ENCODE data around the gene PFDN1. TPM values are rescaled to one million over a fixed set of nuclear protein-coding genes. Genes with fewer than 3 reads are reported as not detected.

Gene PFDN1
- total and polyA plus RNA-seq, 10 donors, result 38.0 to 82.1 (median 61.6) TPM

GRCh38 chr5:140216478-140217074 is 86.3 kb downstream of the PFDN1 start:
- no peak for DNase-seq
- peaks cover 0 to 60% (median 8%) of the 10 kb centered on the region in 6 donors for H3K4me1 ChIP-seq

GRCh38 chr5:140215276-140215675 is 87.6 kb downstream of the PFDN1 start:
- Histone ChIP-seq H3K4me3 (no peak overlapping the region), H3K36me3 (peaks cover 0 to 12% (median 0%) of the 10 kb centered on the region in 6 donors), H3K27me3 (replicated peaks in 1 of 7) (no peaks in the 10 kb centered on the region), H3K9me3 (no peaks in the 10 kb centered on the region), H3K4me1 (peaks cover 0 to 47% (median 7%) of the 10 kb centered on the region in 6 donors), H3K27ac (no peak overlapping the region)
- intact Hi-C loops (cut with DNase I; ENCODE audit: low total_unique reads), result no loop called here
- no peak for DNase-seq
- WGBS, 5 donors, result 85 to 97% (median 87%) methylated on average over 1 of the region's 1 CpG
- TF ChIP-seq POLR2AphosphoS5 (IDR thresholded peaks at IDR 0.05), result no peak
- TF ChIP-seq POLR2A (IDR thresholded peaks at IDR 0.05), result no peak
- TF ChIP-seq CTCF (IDR thresholded peaks at IDR 0.05 in 8 of 11, conservative IDR thresholded peaks at IDR 0.05 in 3 of 11), result no peak

More at GRCh38 chr5:140216478-140217074, 86.3 kb downstream of the PFDN1 start:
- H3K27ac ChIP-seq, result no peak overlapping the region
- H3K27me3 ChIP-seq (replicated peaks in 1 of 7), result no peaks in the 10 kb centered on the region
- no peak overlapping the region for H3K4me3 ChIP-seq
- intact Hi-C loops (cut with DNase I; ENCODE audit: low total_unique reads), result no loop called here
- no peaks in the 10 kb centered on the region for H3K9me3 ChIP-seq
- H3K36me3 ChIP-seq, result peaks cover 0 to 7% (median 0%) of the 10 kb centered on the region in 6 donors
- TF ChIP-seq POLR2A (IDR thresholded peaks at IDR 0.05) (no peak), CTCF (IDR thresholded peaks at IDR 0.05 in 8 of 11, conservative IDR thresholded peaks at IDR 0.05 in 3 of 11) (no peak), POLR2AphosphoS5 (IDR thresholded peaks at IDR 0.05) (no peak)
- WGBS, 5 donors, result 56 to 78% (median 74%) methylated on average over 5 of the region's 5 CpGs

- peaks cover 0 to 14% (median 0%) of the 10 kb centered on the region in 6 donors for H3K36me3 ChIP-seq
- H3K27me3 ChIP-seq (replicated peaks in 1 of 7), result no peaks in the 10 kb centered on the region
- intact Hi-C loops (cut with DNase I; ENCODE audit: low total_unique reads), result no loop called here
- DNase-seq, result no peak
- no peaks in the 10 kb centered on the region for H3K9me3 ChIP-seq
- H3K4me1 ChIP-seq, result peaks cover 0 to 43% (median 5%) of the 10 kb centered on the region in 6 donors
- no peak overlapping the region for H3K4me3 ChIP-seq
- TF ChIP-seq CTCF (IDR thresholded peaks at IDR 0.05 in 8 of 11, conservative IDR thresholded peaks at IDR 0.05 in 3 of 11) (no peak), POLR2AphosphoS5 (IDR thresholded peaks at IDR 0.05) (peak in 1 of 3 donors; percentile 50)
- no peak overlapping the region for H3K27ac ChIP-seq
- 52 to 64% (median 59%) methylated on average over 4 of the region's 4 CpGs for WGBS, 5 donors
Measured at GRCh38 chr5:140214831-140215230, 88.1 kb downstream of the PFDN1 start.

GRCh38 chr5:140213370-140213983 is 89.4 kb downstream of the PFDN1 start:
- no peak for DNase-seq
- H3K4me3 ChIP-seq, result no peak overlapping the region
- no peak overlapping the region for H3K27ac ChIP-seq
- no peaks in the 10 kb centered on the region for H3K9me3 ChIP-seq
- 95 to 100% (median 98%) methylated on average over 1 of the region's 1 CpG for WGBS, 5 donors
- intact Hi-C loops (cut with DNase I; ENCODE audit: low total_unique reads), result no loop called here
- H3K36me3 ChIP-seq, result peaks cover 0 to 7% (median 0%) of the 10 kb centered on the region in 6 donors
- no peak for TF ChIP-seq CTCF (IDR thresholded peaks at IDR 0.05 in 8 of 11, conservative IDR thresholded peaks at IDR 0.05 in 3 of 11)
- TF ChIP-seq POLR2A (IDR thresholded peaks at IDR 0.05), result no peak
- TF ChIP-seq POLR2AphosphoS5 (IDR thresholded peaks at IDR 0.05), result no peak
- no peaks in the 10 kb centered on the region for H3K27me3 ChIP-seq (replicated peaks in 1 of 7)
- peaks cover 0 to 34% (median 5%) of the 10 kb centered on the region in 6 donors for H3K4me1 ChIP-seq

Measured in spleen (tissue), 11 donors.